ENCODE data around the gene ZNF862.

DNA sequence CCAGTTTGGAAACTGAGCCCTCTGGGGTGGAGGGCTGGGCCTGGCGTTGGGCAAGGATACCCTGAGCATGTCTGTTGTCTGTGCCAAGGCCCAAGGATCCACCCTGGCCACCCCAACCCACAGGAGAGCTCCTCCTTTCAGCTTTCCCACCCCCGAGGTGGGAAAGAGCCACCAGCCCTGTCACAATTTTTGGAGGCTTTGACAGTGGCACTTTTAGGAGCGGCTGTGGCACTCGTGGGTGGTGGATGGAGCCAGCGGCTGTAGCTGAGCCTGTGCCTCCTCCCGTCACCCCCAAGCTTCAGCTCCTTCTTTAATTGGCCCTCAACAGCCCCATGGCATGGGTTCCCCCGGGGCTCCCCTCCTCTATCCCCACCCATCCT is 18.2 kb upstream of the ZNF862 start:
- TF ChIP-seq, protein P1, sequence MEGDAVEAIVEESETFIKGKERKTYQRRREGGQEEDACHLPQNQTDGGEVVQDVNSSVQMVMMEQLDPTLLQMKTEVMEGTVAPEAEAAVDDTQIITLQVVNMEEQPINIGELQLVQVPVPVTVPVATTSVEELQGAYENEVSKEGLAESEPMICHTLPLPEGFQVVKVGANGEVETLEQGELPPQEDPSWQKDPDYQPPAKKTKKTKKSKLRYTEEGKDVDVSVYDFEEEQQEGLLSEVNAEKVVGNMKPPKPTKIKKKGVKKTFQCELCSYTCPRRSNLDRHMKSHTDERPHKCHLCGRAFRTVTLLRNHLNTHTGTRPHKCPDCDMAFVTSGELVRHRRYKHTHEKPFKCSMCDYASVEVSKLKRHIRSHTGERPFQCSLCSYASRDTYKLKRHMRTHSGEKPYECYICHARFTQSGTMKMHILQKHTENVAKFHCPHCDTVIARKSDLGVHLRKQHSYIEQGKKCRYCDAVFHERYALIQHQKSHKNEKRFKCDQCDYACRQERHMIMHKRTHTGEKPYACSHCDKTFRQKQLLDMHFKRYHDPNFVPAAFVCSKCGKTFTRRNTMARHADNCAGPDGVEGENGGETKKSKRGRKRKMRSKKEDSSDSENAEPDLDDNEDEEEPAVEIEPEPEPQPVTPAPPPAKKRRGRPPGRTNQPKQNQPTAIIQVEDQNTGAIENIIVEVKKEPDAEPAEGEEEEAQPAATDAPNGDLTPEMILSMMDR (conservative IDR thresholded peaks at IDR 0.05) = no peak
- TF ChIP-seq EZH2 (IDR thresholded peaks at IDR 0.05; ENCODE audit: low read depth) = no peak
